ENCODE data around the gene ZCWPW1. TPM values are rescaled to one million over a fixed set of nuclear protein-coding genes. Genes with fewer than 3 reads are reported as not detected.

The ZCWPW1 gene
- total and polyA plus RNA-seq, 2 of the 8 experiments (the other 6 are each of a cell fraction or from before 2014, with no cell fraction given), result 0.51 to 1.4 TPM

- TF ChIP-seq JUND (IDR thresholded peaks at IDR 0.05; ENCODE audit: low read length), result no peak
Measured at GRCh38 chr7:100376066-100376465, 52.4 kb downstream of the ZCWPW1 start (continued).
